Measurements from ENCODE around the gene USP3. TPM values are rescaled to one million over a fixed set of nuclear protein-coding genes. Genes with fewer than 3 reads are reported as not detected.

The USP3 gene
- total RNA-seq, 1 experiment from 2014 or later: 28.0 TPM

GRCh38 chr15:63630036-63630751 is 125.8 kb downstream of the USP3 start:
- DNase-seq (ENCODE audit: low read depth in 1 of 2, low spot score in 2 of 2): no peak
- peaks cover 49% of the 10 kb centered on the region for H3K36me3 ChIP-seq
- H3K27me3 ChIP-seq (replicated peaks): no peaks in the 10 kb centered on the region
- no peak overlapping the region for H3K4me3 ChIP-seq
- H3K9me3 ChIP-seq (replicated peaks): no peaks in the 10 kb centered on the region
- H3K4me1 ChIP-seq (replicated peaks): no peaks in the 10 kb centered on the region
- H3K27ac ChIP-seq: no peak overlapping the region

DNA sequence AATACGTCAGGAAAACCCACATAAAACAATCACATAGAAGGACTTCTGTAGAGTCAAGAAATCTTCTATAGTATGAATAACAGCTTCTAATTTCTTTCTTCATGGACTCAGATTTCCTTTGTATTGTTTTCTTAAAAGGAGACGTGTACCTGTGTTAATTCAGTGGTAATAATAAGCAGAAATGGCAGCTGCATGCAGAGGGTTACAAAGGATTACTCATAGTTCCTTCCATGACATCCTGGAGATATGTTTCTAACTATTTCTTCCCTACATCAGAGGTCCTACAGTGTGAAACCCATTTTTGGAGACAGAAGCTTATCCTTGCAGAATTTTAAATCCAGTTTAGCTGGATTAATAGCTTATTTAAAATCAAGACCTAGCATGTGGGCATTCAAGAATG is 128.9 kb downstream of the USP3 start:
- H3K27ac ChIP-seq: no peak overlapping the region
- no peaks in the 10 kb centered on the region for H3K4me1 ChIP-seq (replicated peaks)
- H3K4me3 ChIP-seq: no peak overlapping the region
- H3K27me3 ChIP-seq (replicated peaks): no peaks in the 10 kb centered on the region
- H3K36me3 ChIP-seq: peaks cover 37% of the 10 kb centered on the region
- H3K9me3 ChIP-seq (replicated peaks): no peaks in the 10 kb centered on the region
- DNase-seq (ENCODE audit: low read depth in 1 of 2, low spot score in 2 of 2): no peak

DNA sequence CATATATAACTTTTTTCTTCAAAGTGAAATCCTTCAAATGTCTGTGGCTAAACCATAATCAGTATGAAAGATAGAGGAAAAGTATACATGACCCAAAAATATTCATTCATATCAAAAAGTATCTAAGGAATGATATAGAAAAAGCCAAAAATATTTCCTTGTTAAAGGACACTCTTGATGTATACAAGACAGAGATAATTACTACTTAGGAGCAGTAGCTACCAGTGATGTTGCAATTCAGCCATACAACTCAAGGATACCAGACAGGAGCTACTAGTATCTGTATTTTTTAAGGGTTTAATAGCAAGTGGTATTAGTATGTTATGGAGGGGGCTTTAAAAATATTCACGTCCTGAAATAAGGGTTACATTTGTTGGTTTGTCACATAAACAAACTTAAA is 129.8 kb downstream of the USP3 start:
- Histone ChIP-seq H3K27me3 (replicated peaks) (no peaks in the 10 kb centered on the region), H3K4me1 (replicated peaks) (no peaks in the 10 kb centered on the region), H3K4me3 (no peak overlapping the region), H3K27ac (no peak overlapping the region), H3K9me3 (replicated peaks) (no peaks in the 10 kb centered on the region), H3K36me3 (peaks cover 31% of the 10 kb centered on the region)
- DNase-seq (ENCODE audit: low read depth in 1 of 2, low spot score in 2 of 2): no peak

GRCh38 chr15:63636518-63637061 is 132.2 kb downstream of the USP3 start:
- peaks cover 32% of the 10 kb centered on the region for H3K36me3 ChIP-seq
- no peaks in the 10 kb centered on the region for H3K27me3 ChIP-seq (replicated peaks)
- H3K27ac ChIP-seq: no peak overlapping the region
- H3K9me3 ChIP-seq (replicated peaks): no peaks in the 10 kb centered on the region
- no peak for DNase-seq (ENCODE audit: low read depth in 1 of 2, low spot score in 2 of 2)
- no peak overlapping the region for H3K4me3 ChIP-seq
- no peaks in the 10 kb centered on the region for H3K4me1 ChIP-seq (replicated peaks)

DNA sequence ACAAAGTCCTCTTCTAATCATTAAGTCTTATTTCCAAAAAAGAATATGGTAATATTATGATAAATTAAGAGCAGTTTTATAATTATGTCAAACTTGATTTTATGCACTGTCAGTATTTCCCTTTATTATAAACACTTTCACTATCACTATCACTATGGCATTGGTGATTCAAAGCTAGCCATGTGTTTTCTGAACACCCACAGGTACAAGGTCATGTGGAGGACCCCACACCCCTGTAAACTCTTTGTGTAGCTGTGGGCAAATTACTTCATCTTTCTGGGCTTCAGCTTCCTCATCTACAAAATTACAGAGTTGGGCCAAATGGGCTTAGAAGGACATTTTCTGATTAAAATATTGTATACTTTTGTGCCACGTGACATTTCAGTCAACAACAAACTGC is 134.4 kb downstream of the USP3 start:
- no peaks in the 10 kb centered on the region for H3K27me3 ChIP-seq (replicated peaks)
- no peaks in the 10 kb centered on the region for H3K4me1 ChIP-seq (replicated peaks)
- no peaks in the 10 kb centered on the region for H3K9me3 ChIP-seq (replicated peaks)
- no peak overlapping the region for H3K27ac ChIP-seq
- no peak overlapping the region for H3K4me3 ChIP-seq
- no peak for DNase-seq (ENCODE audit: low read depth in 1 of 2, low spot score in 2 of 2)
- H3K36me3 ChIP-seq: peaks cover 23% of the 10 kb centered on the region

DNA sequence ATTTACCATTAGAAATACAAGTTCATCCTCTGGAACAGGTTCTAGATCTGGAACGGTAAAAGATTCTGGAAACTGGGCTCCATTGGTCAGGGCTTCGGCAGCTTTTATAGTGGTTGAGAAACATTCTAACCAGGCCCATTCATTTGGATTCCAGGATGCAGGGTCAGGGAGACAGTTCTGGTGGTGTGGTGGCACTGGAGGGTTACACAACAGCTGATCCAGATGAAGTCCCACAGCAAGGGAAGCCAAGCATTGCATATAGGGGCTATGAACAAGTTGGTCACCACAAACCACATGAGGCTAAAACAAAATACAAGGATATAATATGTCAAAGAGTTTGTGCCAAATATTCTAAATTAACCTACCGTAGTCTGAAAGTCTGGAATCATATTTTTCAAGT is 135.8 kb downstream of the USP3 start:
- Histone ChIP-seq H3K36me3 (peaks cover 32% of the 10 kb centered on the region), H3K4me1 (replicated peaks) (no peaks in the 10 kb centered on the region), H3K27ac (no peak overlapping the region), H3K4me3 (no peak overlapping the region), H3K27me3 (replicated peaks) (no peaks in the 10 kb centered on the region), H3K9me3 (replicated peaks) (no peaks in the 10 kb centered on the region)
- no peak for DNase-seq (ENCODE audit: low read depth in 1 of 2, low spot score in 2 of 2)

Other genes starting within 250 kb of the USP3 start
- 24.1 and 26.8 TPM in 2 replicates for gene APH1B, start 227.0 kb upstream of the USP3 start, total RNA-seq (2014; rRNA removed; shearing (Covaris generic))
- 3.7 and 5.6 TPM in 2 replicates for gene CA12, start 122.7 kb upstream of the USP3 start, total RNA-seq (2014; rRNA removed; shearing (Covaris generic))
- 0.18 and 2.1 TPM in 2 replicates for gene FBXL22, start 92.8 kb downstream of the USP3 start, total RNA-seq (2014; rRNA removed; shearing (Covaris generic))

All from SJSA1 (cell line).